ENCODE data around the gene MRPL33.

GRCh38 chr2:27805180-27805579, 33.7 kb downstream of the MRPL33 start:
- no peak for TF ChIP-seq EZH2 (IDR thresholded peaks at IDR 0.05; ENCODE audit: low read depth)
- TF ChIP-seq CTCF (conservative IDR thresholded peaks at IDR 0.05), result no peak
